Measurements from ENCODE around the gene GORAB. TPM values are rescaled to one million over a fixed set of nuclear protein-coding genes. Genes with fewer than 3 reads are reported as not detected.

Gene GORAB
- polyA plus RNA-seq, 3 donors: 0.86 to 17.5 (median 3.3) TPM

DNA sequence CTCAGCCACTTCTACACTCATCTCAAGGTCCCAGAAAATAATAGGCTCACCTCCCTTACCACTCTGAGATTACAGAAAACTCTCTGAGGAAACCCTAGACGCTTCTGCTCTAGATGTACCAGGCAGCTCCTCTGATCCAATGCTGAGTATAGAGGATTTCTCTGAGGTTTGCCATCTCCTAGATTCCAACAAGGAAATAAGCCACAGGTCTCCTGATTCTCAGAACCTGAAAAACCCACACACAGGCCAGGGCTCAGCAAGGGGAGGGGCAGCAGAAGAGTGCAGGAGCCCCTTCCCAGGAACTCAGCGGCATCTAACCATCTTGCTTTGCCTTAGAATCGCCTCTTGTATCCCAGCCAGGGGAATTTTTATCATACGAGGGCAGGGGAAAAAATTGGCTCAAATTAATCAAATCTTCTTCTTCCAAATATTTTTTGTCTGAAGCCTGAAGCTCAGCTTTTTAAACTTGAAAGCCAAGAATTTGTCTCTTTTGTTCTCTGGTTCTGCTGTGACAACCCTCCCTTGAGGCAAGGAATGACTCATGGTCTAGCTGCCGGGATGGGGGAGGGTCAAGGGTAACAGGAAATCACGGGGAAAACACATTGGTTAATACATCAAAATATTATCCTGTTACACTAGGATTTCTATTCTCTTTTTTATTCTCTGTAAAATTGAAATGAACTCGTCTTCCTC is 30.8 kb downstream of the GORAB start:
- DNase-seq: peak; percentile 20 to 54 (median 27)
- no peaks in the 10 kb centered on the region for H3K27me3 ChIP-seq (ENCODE audit: control insufficient read depth in 2 of 2, insufficient read depth in 2 of 2, low read length in 2 of 2)
- H3K4me3 Mint-ChIP-seq: peak overlapping the region in 1 of 2 donors; percentile 54

DNA sequence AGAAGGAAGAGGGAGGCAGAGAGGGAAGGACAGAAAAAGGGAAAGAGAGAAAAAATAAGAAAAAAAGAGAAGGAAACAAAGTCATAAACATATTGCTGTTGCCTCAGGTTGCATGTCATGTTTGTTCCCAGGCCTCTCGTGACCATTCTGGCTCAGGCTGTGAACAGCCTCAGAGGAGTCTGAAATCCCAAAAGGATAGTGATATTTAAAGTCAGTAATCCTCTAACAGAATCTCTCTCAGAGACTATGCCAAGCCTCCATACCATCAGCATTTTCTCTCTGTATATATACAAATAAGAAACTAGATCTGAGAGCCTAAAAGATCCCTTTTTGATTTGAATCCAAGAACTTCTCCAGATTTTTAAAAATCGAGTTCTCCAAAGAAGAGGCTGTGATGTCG is 35.2 kb downstream of the GORAB start:
- H3K9me3 Mint-ChIP-seq: peaks cover 5 to 20% (median 11%) of the 10 kb centered on the region in 7 donors
- no peaks in the 10 kb centered on the region for H3K36me3 ChIP-seq (replicated peaks in 1 of 2; ENCODE audit: control insufficient read depth in 1 of 2, insufficient read depth in 2 of 2, low read length in 2 of 2)
- TF ChIP-seq, protein P1, sequence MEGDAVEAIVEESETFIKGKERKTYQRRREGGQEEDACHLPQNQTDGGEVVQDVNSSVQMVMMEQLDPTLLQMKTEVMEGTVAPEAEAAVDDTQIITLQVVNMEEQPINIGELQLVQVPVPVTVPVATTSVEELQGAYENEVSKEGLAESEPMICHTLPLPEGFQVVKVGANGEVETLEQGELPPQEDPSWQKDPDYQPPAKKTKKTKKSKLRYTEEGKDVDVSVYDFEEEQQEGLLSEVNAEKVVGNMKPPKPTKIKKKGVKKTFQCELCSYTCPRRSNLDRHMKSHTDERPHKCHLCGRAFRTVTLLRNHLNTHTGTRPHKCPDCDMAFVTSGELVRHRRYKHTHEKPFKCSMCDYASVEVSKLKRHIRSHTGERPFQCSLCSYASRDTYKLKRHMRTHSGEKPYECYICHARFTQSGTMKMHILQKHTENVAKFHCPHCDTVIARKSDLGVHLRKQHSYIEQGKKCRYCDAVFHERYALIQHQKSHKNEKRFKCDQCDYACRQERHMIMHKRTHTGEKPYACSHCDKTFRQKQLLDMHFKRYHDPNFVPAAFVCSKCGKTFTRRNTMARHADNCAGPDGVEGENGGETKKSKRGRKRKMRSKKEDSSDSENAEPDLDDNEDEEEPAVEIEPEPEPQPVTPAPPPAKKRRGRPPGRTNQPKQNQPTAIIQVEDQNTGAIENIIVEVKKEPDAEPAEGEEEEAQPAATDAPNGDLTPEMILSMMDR (IDR thresholded peaks at IDR 0.05): no peak
- intact Hi-C loops (cut with micrococcal nuclease): no loop called here
- no peak overlapping the region for H3K4me2 ChIP-seq (replicated peaks; ENCODE audit: extremely low read depth, low read length, poor library complexity, severe bottlenecking)
- H3K36me3 Mint-ChIP-seq: no peaks in the 10 kb centered on the region
- H2AFZ ChIP-seq (ENCODE audit: insufficient read depth, low read depth, low read length, poor library complexity, severe bottlenecking): no peak overlapping the region
- no peaks in the 10 kb centered on the region for H4K20me1 ChIP-seq (ENCODE audit: insufficient read depth, low read length)
- H3K27ac Mint-ChIP-seq: no peak overlapping the region
- no peak overlapping the region for H3K27ac ChIP-seq (ENCODE audit: low read depth in 1 of 2, low read length in 2 of 2)
- H3K79me2 ChIP-seq (ENCODE audit: insufficient read depth, low read length): no peaks in the 10 kb centered on the region
- peaks cover 0 to 1% (median 0%) of the 10 kb centered on the region in 3 donors for H3K27me3 Mint-ChIP-seq (ENCODE audit: low read depth in 3 of 3)
- DNase-seq: no peak
- H3K4me3 ChIP-seq (replicated peaks in 1 of 3; ENCODE audit: low read depth in 2 of 3, low read length in 3 of 3): no peak overlapping the region
- H3K4me1 ChIP-seq (ENCODE audit: control insufficient read depth in 1 of 2, insufficient read depth in 2 of 2, low read length in 2 of 2): peaks cover 9 to 10% of the 10 kb centered on the region in 2 donors
- no peak overlapping the region for H3K9ac ChIP-seq (ENCODE audit: insufficient read depth, low read length, poor library complexity, severe bottlenecking)
- H3K4me3 Mint-ChIP-seq: no peak overlapping the region
- H3K4me1 Mint-ChIP-seq: peaks cover 14% of the 10 kb centered on the region
- H3K27me3 ChIP-seq (ENCODE audit: control insufficient read depth in 2 of 2, insufficient read depth in 2 of 2, low read length in 2 of 2): no peaks in the 10 kb centered on the region
- WGBS (ENCODE audit: insufficient coverage): 94% methylated on average over 2 of the region's 3 CpGs
- peaks cover 0 to 13% of the 10 kb centered on the region in 2 donors for H3K9me3 ChIP-seq (replicated peaks in 1 of 2; ENCODE audit: control insufficient read depth in 1 of 2, insufficient read depth in 1 of 2, low read length in 2 of 2)

More for the DNA sequence above, 30.8 kb downstream of the GORAB start:
- Histone ChIP-seq H3K4me2 (replicated peaks; ENCODE audit: extremely low read depth, low read length, poor library complexity, severe bottlenecking) (peak overlapping the region; percentile 1), H2AFZ (ENCODE audit: insufficient read depth, low read depth, low read length, poor library complexity, severe bottlenecking) (peak overlapping the region; percentile 43), H3K36me3 (replicated peaks in 1 of 2; ENCODE audit: control insufficient read depth in 1 of 2, insufficient read depth in 2 of 2, low read length in 2 of 2) (no peaks in the 10 kb centered on the region), H3K9ac (ENCODE audit: insufficient read depth, low read length, poor library complexity, severe bottlenecking) (no peak overlapping the region), H3K27ac (ENCODE audit: low read depth in 1 of 2, low read length in 2 of 2) (peak overlapping the region in 1 of 2 donors; percentile 4), H3K9me3 (replicated peaks in 1 of 2; ENCODE audit: control insufficient read depth in 1 of 2, insufficient read depth in 1 of 2, low read length in 2 of 2) (peaks cover 11 to 18% of the 10 kb centered on the region in 2 donors), H3K79me2 (ENCODE audit: insufficient read depth, low read length) (no peaks in the 10 kb centered on the region), H3K4me3 (replicated peaks in 1 of 3; ENCODE audit: low read depth in 2 of 3, low read length in 3 of 3) (no peak overlapping the region), H3K4me1 (ENCODE audit: control insufficient read depth in 1 of 2, insufficient read depth in 2 of 2, low read length in 2 of 2) (peaks cover 9 to 10% of the 10 kb centered on the region in 2 donors), H4K20me1 (ENCODE audit: insufficient read depth, low read length) (no peaks in the 10 kb centered on the region)
- no peaks in the 10 kb centered on the region for H3K27me3 Mint-ChIP-seq (ENCODE audit: low read depth in 3 of 3)
- H3K9me3 Mint-ChIP-seq: peaks cover 11 to 33% (median 20%) of the 10 kb centered on the region in 7 donors
- peak overlapping the region; percentile 13 to 86 (median 70) for H3K27ac Mint-ChIP-seq
- peaks cover 15% of the 10 kb centered on the region for H3K4me1 Mint-ChIP-seq
- intact Hi-C loops (cut with micrococcal nuclease): no loop called here
- TF ChIP-seq, protein P1 (IDR thresholded peaks at IDR 0.05): no peak
- WGBS (ENCODE audit: insufficient coverage): 60% methylated on average over 1 of the region's 7 CpGs
- no peaks in the 10 kb centered on the region for H3K36me3 Mint-ChIP-seq
